Measurements from ENCODE around the gene ITGB7.

Gene ITGB7

DNA sequence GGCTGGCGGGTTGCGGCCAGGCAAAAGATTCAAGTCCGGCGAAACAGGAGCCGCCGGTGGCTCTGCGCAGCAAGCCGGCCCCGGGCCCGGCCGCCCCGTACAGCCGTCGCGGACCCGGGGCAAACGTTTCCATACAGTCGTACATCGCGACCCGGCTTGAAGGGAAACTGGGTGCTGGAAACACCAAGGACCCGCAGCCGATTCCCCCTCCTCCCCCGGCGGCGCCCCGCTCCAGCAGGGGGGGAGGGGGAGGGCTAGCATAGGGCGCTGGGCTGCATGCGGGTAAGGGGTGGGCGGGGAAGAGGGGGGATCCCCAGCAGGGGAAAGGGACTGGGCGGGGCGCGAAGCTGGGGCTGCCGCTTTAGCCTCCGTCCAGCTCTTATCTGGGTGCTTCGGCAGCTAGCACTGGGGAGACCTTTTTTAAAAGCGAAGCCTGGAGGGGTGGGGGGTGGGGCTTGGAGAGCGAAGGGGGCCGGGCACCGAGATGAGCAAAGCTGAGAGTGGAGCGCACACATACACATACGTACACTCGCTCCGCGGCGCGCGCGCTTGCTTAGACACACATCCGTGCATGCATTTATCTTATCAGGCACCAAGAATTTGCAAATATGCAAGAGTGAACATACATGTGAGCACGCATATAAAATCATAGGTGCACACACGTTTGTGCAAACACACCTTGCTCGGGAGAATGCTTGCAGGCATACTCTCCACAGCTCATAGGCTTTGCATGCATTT lies 13.1 kb upstream of the ITGB7 start:
- peaks cover 91% of the 10 kb centered on the region for H3K4me1 Mint-ChIP-seq
- DNase-seq (ENCODE audit: low spot score in 2 of 2) = peak; percentile 61
- H3K27me3 Mint-ChIP-seq = no peaks in the 10 kb centered on the region
- no peaks in the 10 kb centered on the region for H3K9me3 Mint-ChIP-seq
- H3K27ac Mint-ChIP-seq (ENCODE audit: low read depth) = peak overlapping the region; percentile 91
- H3K4me3 Mint-ChIP-seq = peak overlapping the region; percentile 97
- peaks cover 8% of the 10 kb centered on the region for H3K36me3 Mint-ChIP-seq (ENCODE audit: insufficient read depth)
- ATAC-seq (replicated peaks; ENCODE audit: extremely low read depth, poor library complexity, severe bottlenecking) = peak; percentile 81

GRCh38 chr12:53219292-53219955 lies 12.4 kb upstream of the ITGB7 start:
- Mint-ChIP-seq H3K36me3 (ENCODE audit: insufficient read depth) (peaks cover 11% of the 10 kb centered on the region), H3K4me1 (peaks cover 89% of the 10 kb centered on the region), H3K9me3 (no peaks in the 10 kb centered on the region), H3K4me3 (peak overlapping the region; percentile 97), H3K27ac (ENCODE audit: low read depth) (peak overlapping the region; percentile 91), H3K27me3 (no peaks in the 10 kb centered on the region)
- ATAC-seq (replicated peaks; ENCODE audit: extremely low read depth, poor library complexity, severe bottlenecking) (no peak), DNase-seq (ENCODE audit: low spot score in 2 of 2) (no peak)

GRCh38 chr12:53218551-53219291 lies 11.7 kb upstream of the ITGB7 start:
- H3K9me3 Mint-ChIP-seq = no peaks in the 10 kb centered on the region
- H3K4me3 Mint-ChIP-seq = peak overlapping the region; percentile 97
- no peaks in the 10 kb centered on the region for H3K27me3 Mint-ChIP-seq
- H3K27ac Mint-ChIP-seq (ENCODE audit: low read depth) = peak overlapping the region; percentile 91
- DNase-seq (ENCODE audit: low spot score in 2 of 2) (no peak), ATAC-seq (replicated peaks; ENCODE audit: extremely low read depth, poor library complexity, severe bottlenecking) (no peak)
- peaks cover 89% of the 10 kb centered on the region for H3K4me1 Mint-ChIP-seq
- H3K36me3 Mint-ChIP-seq (ENCODE audit: insufficient read depth) = peaks cover 12% of the 10 kb centered on the region

DNA sequence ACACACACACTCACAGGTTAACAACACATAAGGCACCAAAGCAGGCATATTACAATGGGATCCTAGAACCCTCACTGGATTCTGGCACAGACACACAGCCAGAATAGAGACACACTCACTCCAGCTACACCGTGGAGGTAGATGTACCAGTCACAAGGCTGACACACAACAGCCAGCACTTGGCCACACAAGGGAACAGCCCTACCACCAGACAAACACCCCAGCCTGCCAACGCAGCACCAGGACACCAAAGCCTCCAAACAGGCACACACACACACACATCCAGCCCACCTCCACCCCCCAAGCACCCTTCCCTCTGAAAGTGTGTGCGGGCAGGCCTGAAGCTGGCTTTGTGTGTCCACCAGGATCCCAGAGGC lies 10.9 kb upstream of the ITGB7 start:
- no peak for ATAC-seq (replicated peaks; ENCODE audit: extremely low read depth, poor library complexity, severe bottlenecking)
- no peaks in the 10 kb centered on the region for H3K9me3 Mint-ChIP-seq
- peaks cover 14% of the 10 kb centered on the region for H3K36me3 Mint-ChIP-seq (ENCODE audit: insufficient read depth)
- peak overlapping the region; percentile 97 for H3K4me3 Mint-ChIP-seq
- DNase-seq (ENCODE audit: low spot score in 2 of 2) = no peak
- no peaks in the 10 kb centered on the region for H3K27me3 Mint-ChIP-seq
- H3K27ac Mint-ChIP-seq (ENCODE audit: low read depth) = peak overlapping the region; percentile 67
- H3K4me1 Mint-ChIP-seq = peaks cover 89% of the 10 kb centered on the region

- Mint-ChIP-seq H3K27me3 (no peaks in the 10 kb centered on the region), H3K27ac (ENCODE audit: low read depth) (peak overlapping the region; percentile 67), H3K4me1 (peaks cover 84% of the 10 kb centered on the region), H3K4me3 (peak overlapping the region; percentile 97), H3K36me3 (ENCODE audit: insufficient read depth) (peaks cover 16% of the 10 kb centered on the region), H3K9me3 (no peaks in the 10 kb centered on the region)
- no peak for ATAC-seq (replicated peaks; ENCODE audit: extremely low read depth, poor library complexity, severe bottlenecking)
- DNase-seq (ENCODE audit: low spot score in 2 of 2) = no peak
Measured at GRCh38 chr12:53217051-53217930, 10.2 kb upstream of the ITGB7 start.

- Mint-ChIP-seq H3K4me1 (peaks cover 77% of the 10 kb centered on the region), H3K27ac (ENCODE audit: low read depth) (no peak overlapping the region), H3K4me3 (no peak overlapping the region), H3K27me3 (no peaks in the 10 kb centered on the region), H3K9me3 (no peaks in the 10 kb centered on the region), H3K36me3 (ENCODE audit: insufficient read depth) (peaks cover 21% of the 10 kb centered on the region)
- DNase-seq (ENCODE audit: low spot score in 2 of 2) = no peak
- no peak for ATAC-seq (replicated peaks; ENCODE audit: extremely low read depth, poor library complexity, severe bottlenecking)
Measured at GRCh38 chr12:53215497-53215896, 8.4 kb upstream of the ITGB7 start.

GRCh38 chr12:53214687-53215455 lies 7.8 kb upstream of the ITGB7 start:
- Mint-ChIP-seq H3K27ac (ENCODE audit: low read depth) (peak overlapping the region; percentile 82), H3K9me3 (no peaks in the 10 kb centered on the region)
- ATAC-seq (replicated peaks; ENCODE audit: extremely low read depth, poor library complexity, severe bottlenecking) = no peak

GRCh38 chr12:53214221-53214620 lies 7.2 kb upstream of the ITGB7 start:
- peaks cover 17% of the 10 kb centered on the region for H3K36me3 Mint-ChIP-seq (ENCODE audit: insufficient read depth)
- H3K4me3 Mint-ChIP-seq = no peak overlapping the region
- no peaks in the 10 kb centered on the region for H3K9me3 Mint-ChIP-seq
- no peak for ATAC-seq (replicated peaks; ENCODE audit: extremely low read depth, poor library complexity, severe bottlenecking)
- no peak for DNase-seq (ENCODE audit: low spot score in 2 of 2)
- H3K4me1 Mint-ChIP-seq = peaks cover 72% of the 10 kb centered on the region
- H3K27me3 Mint-ChIP-seq = no peaks in the 10 kb centered on the region
- peak overlapping the region; percentile 82 for H3K27ac Mint-ChIP-seq (ENCODE audit: low read depth)

More at GRCh38 chr12:53214687-53215455, 7.8 kb upstream of the ITGB7 start:
- H3K36me3 Mint-ChIP-seq (ENCODE audit: insufficient read depth) = peaks cover 19% of the 10 kb centered on the region
- DNase-seq (ENCODE audit: low spot score in 2 of 2) = no peak
- H3K4me3 Mint-ChIP-seq = no peak overlapping the region
- H3K4me1 Mint-ChIP-seq = peaks cover 75% of the 10 kb centered on the region
- no peaks in the 10 kb centered on the region for H3K27me3 Mint-ChIP-seq

DNA sequence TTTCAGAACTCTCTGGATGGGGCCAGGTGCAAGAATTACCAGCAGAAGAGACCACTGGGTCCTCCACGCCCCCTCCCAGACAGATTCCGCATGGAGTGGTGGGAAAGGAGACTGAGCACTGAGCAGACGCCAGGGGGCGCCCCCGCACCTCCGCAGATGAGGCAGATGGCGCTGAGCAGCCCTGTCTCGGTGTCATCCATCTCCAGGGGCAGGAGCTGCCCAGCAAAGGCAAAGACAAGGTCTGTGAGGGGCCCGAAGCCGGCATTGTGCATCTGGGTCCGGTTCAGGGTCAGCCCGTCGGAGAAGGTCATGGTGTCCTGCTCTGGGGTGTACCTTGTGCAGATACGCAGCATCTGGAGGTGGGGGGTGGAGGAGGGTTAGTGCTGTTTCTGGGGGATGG lies 6.3 kb upstream of the ITGB7 start:
- DNase-seq (ENCODE audit: low spot score in 2 of 2) = peak; percentile 70 to 84
- Mint-ChIP-seq H3K4me3 (no peak overlapping the region), H3K9me3 (no peaks in the 10 kb centered on the region), H3K27ac (ENCODE audit: low read depth) (peak overlapping the region; percentile 12), H3K36me3 (ENCODE audit: insufficient read depth) (peaks cover 20% of the 10 kb centered on the region), H3K4me1 (peaks cover 72% of the 10 kb centered on the region), H3K27me3 (no peaks in the 10 kb centered on the region)
- peak; percentile 69 for ATAC-seq (replicated peaks; ENCODE audit: extremely low read depth, poor library complexity, severe bottlenecking)

GRCh38 chr12:53212931-53213330 lies 5.9 kb upstream of the ITGB7 start:
- no peak for DNase-seq (ENCODE audit: low spot score in 2 of 2)
- Mint-ChIP-seq H3K27me3 (no peaks in the 10 kb centered on the region), H3K9me3 (no peaks in the 10 kb centered on the region), H3K36me3 (ENCODE audit: insufficient read depth) (peaks cover 23% of the 10 kb centered on the region), H3K27ac (ENCODE audit: low read depth) (peak overlapping the region; percentile 12), H3K4me3 (no peak overlapping the region), H3K4me1 (peaks cover 72% of the 10 kb centered on the region)
- no peak for ATAC-seq (replicated peaks; ENCODE audit: extremely low read depth, poor library complexity, severe bottlenecking)

DNA sequence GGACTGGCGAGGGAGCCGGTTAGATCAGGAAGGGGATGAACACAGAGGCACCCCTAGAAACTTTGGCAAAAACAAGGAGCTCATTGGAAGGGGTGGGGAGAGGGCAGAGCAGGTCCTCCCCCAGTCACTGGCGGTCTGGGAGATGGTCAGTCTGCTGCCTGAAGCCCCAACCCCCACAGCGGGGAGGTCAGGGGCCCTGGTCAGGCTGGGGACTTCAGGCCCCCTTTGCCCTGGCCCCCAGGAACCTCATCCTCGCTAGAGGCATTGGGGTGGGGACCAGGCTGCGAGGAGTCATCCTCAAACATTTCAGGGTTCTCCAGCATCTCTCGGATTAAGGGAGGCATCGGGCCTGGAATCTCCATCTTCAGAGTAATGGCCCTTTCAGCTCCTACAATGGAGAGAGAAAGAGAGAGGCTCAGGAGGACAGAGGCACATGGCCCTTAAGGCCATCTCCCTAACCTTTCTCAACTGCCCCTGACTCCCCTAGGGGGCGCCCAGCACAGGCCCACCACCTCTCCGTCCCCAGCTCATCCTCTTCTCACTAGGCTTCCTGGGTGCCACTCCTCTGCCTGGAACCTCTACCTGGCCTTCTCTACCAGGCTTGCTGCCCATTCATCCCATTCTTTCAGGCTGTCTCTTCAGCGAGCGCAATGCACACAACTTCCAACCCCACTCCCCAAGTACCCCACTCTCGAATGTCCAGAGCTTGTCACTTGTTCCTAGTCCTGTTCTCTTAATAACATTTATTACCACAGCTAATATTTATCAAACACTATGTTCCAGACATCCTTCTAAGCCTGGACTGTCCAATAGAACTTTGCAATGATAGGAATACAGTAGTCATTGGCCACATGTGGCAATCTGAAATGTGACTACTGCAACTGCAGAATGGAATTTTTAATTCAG lies 4.7 kb upstream of the ITGB7 start:
- DNase-seq (ENCODE audit: low spot score in 2 of 2) (no peak), ATAC-seq (replicated peaks; ENCODE audit: extremely low read depth, poor library complexity, severe bottlenecking) (no peak)
- H3K4me3 Mint-ChIP-seq = no peak overlapping the region
- no peaks in the 10 kb centered on the region for H3K27me3 Mint-ChIP-seq
- H3K4me1 Mint-ChIP-seq = peaks cover 71% of the 10 kb centered on the region
- H3K27ac Mint-ChIP-seq (ENCODE audit: low read depth) = peak overlapping the region; percentile 63
- no peaks in the 10 kb centered on the region for H3K9me3 Mint-ChIP-seq
- peaks cover 25% of the 10 kb centered on the region for H3K36me3 Mint-ChIP-seq (ENCODE audit: insufficient read depth)
